ENCODE results near the gene OXSR1. TPM values are rescaled to one million over a fixed set of nuclear protein-coding genes. Genes with fewer than 3 reads are reported as not detected.

The OXSR1 gene
- total and polyA plus RNA-seq, 2 of the 13 experiments (the other 11 are each of a cell fraction or from before 2014, with no cell fraction given): 27.4 to 32.6 TPM

GRCh38 chr3:38133557-38134405, 31.6 kb upstream of the OXSR1 start (continued):
- TF ChIP-seq ZNF280D (CRISPR knock-in tag; IDR thresholded peaks at IDR 0.05) (0 out of 2 replicates have a peak, but pooled peaks have one; percentile 42), SNRNP70 (IDR thresholded peaks at IDR 0.05; ENCODE audit: low read depth, low read length) (no peak), ZSCAN5A (CRISPR knock-in tag; IDR thresholded peaks at IDR 0.05; ENCODE audit: borderline replicate concordance) (peak; percentile 69; the same call in 1 of the 2 replicates), HNF4A (CRISPR knock-in tag; IDR thresholded peaks at IDR 0.05) (peak; percentile 99), REL (CRISPR knock-in tag; conservative IDR thresholded peaks at IDR 0.05) (no peak), ZNF232 (CRISPR knock-in tag; IDR thresholded peaks at IDR 0.05; ENCODE audit: borderline replicate concordance) (no peak), PBX3 (CRISPR knock-in tag; IDR thresholded peaks at IDR 0.05; ENCODE audit: borderline replicate concordance) (no peak), PRMT3 (CRISPR knock-in tag; IDR thresholded peaks at IDR 0.05; ENCODE audit: borderline replicate concordance, low read depth) (no peak), ISX (CRISPR knock-in tag; conservative IDR thresholded peaks at IDR 0.05) (no peak), ZMYM2 (CRISPR knock-in tag; IDR thresholded peaks at IDR 0.05) (peak; percentile 82), DNMT1 (CRISPR knock-in tag; IDR thresholded peaks at IDR 0.05) (no peak), CEBPB (IDR thresholded peaks at IDR 0.05; ENCODE audit: borderline replicate concordance, low read depth, low read length) (peak; percentile 87), RBAK (CRISPR knock-in tag; IDR thresholded peaks at IDR 0.05) (no peak), ZNF772 (CRISPR knock-in tag; IDR thresholded peaks at IDR 0.05) (peak; percentile 86), ZNF343 (CRISPR knock-in tag; IDR thresholded peaks at IDR 0.05) (no peak), TEAD2 (CRISPR knock-in tag; IDR thresholded peaks at IDR 0.05) (no peak), ZFY (CRISPR knock-in tag; IDR thresholded peaks at IDR 0.05) (peak; percentile 58; the same call in 1 of the 2 replicates), CREBL2 (CRISPR knock-in tag; IDR thresholded peaks at IDR 0.05; ENCODE audit: borderline replicate concordance) (no peak), HMGA1 (CRISPR knock-in tag; conservative IDR thresholded peaks at IDR 0.05) (no peak), ZNF75D (CRISPR knock-in tag; IDR thresholded peaks at IDR 0.05; ENCODE audit: borderline replicate concordance) (no peak), ATF2 (CRISPR knock-in tag; IDR thresholded peaks at IDR 0.05) (peak; percentile 96)
